Measurements from ENCODE around the gene GADD45A.

DNA sequence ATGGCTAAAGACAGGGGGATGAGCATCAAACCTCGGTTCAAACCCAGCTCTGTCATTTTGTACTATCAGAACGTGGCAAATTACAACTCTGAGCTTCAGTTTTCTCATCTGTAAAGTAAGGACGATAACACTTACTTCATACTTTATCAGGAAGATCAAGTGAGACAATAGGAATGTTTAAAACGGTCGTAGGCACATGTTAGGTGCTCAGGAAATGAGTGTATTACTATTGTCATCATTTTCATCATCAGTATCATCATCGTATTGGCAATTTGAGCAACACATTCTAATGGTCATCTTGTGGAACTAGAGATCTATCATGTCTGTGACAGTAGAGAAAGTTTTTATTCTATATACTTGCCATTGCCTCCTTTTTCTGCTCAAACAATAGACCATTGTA, 22.1 kb upstream of the GADD45A start:
- TF ChIP-seq TAF1 (IDR thresholded peaks at IDR 0.05; ENCODE audit: borderline replicate concordance, insufficient read depth, low read length) (no peak), POLR2AphosphoS5 (IDR thresholded peaks at IDR 0.05; ENCODE audit: low read depth, low read length) (no peak), FOXP2 (optimal IDR thresholded peaks at IDR 0.05; ENCODE audit: borderline replicate concordance, extremely low read depth, extremely low read length, insufficient read depth) (no peak)
- TF ChIP-seq, protein P1, sequence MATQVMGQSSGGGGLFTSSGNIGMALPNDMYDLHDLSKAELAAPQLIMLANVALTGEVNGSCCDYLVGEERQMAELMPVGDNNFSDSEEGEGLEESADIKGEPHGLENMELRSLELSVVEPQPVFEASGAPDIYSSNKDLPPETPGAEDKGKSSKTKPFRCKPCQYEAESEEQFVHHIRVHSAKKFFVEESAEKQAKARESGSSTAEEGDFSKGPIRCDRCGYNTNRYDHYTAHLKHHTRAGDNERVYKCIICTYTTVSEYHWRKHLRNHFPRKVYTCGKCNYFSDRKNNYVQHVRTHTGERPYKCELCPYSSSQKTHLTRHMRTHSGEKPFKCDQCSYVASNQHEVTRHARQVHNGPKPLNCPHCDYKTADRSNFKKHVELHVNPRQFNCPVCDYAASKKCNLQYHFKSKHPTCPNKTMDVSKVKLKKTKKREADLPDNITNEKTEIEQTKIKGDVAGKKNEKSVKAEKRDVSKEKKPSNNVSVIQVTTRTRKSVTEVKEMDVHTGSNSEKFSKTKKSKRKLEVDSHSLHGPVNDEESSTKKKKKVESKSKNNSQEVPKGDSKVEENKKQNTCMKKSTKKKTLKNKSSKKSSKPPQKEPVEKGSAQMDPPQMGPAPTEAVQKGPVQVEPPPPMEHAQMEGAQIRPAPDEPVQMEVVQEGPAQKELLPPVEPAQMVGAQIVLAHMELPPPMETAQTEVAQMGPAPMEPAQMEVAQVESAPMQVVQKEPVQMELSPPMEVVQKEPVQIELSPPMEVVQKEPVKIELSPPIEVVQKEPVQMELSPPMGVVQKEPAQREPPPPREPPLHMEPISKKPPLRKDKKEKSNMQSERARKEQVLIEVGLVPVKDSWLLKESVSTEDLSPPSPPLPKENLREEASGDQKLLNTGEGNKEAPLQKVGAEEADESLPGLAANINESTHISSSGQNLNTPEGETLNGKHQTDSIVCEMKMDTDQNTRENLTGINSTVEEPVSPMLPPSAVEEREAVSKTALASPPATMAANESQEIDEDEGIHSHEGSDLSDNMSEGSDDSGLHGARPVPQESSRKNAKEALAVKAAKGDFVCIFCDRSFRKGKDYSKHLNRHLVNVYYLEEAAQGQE (IDR thresholded peaks at IDR 0.05; ENCODE audit: insufficient read depth in 1 of 2, low read depth in 2 of 2, low read length in 2 of 2): no peak

Data from PFSK-1 (cell line).